Superior temporal gyrus (tissue), 1 donor: ENCODE data around the gene PLEKHA8.

Source experiments
- DNase-seq: peaks from one replicate; pipeline ENCODE4 v3.0.0-alpha.2; 2016; ENCODE audit errors: extremely low spot score

PLEKHA8 gene

DNA sequence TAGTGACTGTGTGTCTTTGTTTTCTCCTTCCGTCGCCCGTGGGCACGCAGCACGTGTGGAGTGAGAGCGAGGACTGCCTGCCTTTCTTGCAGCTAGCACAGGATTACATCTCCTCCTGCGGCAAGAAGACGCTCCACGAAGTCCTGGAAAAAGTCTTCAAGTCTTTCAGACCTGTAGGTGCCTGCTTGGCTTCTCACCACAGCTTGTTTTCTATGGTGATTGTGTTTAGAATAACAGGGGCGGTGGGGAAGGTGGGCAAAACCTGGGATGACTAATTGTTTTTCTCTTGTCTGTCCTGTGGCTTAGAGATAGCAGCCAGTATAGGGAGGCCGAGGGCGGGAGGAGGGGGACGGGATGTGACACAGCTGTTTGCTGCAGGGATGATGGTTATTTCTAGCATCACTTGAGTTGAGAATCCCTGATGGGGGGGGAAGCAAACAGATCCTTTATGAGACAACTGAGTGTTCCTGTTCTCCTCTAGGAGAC is 118.0 kb downstream of the PLEKHA8 start:
- no peak for DNase-seq

DNA sequence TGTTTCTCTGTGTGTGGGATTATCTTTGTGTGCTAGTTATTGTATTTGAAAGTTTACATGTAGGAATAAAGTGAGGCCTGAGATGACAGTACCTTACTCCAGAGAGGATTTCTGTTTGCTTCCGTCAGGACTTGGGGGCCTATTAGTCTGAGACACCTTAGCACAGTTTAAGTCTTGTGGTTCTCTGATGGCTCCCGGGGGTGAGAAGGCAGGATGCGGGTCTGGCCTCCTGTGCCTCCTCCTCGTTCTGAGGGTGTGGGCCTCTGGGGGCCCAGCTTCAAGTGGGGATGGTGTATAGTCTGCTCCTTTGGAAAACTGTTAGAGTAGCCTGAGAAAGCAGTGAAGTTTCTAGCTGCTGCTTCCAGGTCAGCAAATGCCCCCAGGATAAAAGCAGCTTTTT is 119.0 kb downstream of the PLEKHA8 start:
- DNase-seq: no peak

DNA sequence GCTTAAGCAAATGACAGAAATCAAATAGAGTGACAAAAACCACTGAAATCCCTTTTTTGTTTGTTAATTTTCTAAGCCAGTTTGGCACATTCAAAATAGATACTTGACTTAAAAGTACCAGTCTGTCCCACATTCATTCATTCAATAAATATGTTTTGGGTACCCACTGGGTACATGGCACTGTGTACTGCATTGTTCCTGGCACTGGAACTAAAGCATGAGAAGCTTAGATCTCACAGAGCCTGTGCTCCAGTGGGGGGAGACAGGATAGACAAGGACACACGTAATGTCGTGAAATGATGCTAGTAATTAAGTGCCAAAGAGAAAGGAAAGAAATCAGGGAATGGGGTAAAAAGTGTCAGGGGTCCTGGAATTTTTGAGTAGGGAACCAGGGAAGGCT is 119.6 kb downstream of the PLEKHA8 start:
- DNase-seq: peak; percentile 84

DNA sequence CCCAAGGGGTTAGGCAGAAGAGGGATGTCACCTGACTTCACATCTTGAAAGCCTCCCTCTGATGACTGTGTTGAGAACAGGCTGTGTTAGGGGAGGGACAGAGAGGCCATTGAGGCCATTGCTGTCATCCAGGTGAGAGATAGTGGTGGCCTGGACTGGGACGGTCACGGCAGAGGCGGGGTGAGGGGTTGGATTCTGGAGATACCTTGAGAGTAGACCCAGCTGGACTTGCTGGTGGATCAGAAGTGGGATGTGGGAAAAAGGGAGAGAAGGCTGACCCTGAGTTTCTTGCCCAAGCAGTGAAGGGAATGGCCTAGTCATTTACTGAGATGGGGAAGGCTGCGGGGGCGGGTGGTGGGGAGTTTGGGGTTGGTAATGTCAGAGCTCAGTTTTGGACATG is 120.2 kb downstream of the PLEKHA8 start:
- DNase-seq: no peak

DNA sequence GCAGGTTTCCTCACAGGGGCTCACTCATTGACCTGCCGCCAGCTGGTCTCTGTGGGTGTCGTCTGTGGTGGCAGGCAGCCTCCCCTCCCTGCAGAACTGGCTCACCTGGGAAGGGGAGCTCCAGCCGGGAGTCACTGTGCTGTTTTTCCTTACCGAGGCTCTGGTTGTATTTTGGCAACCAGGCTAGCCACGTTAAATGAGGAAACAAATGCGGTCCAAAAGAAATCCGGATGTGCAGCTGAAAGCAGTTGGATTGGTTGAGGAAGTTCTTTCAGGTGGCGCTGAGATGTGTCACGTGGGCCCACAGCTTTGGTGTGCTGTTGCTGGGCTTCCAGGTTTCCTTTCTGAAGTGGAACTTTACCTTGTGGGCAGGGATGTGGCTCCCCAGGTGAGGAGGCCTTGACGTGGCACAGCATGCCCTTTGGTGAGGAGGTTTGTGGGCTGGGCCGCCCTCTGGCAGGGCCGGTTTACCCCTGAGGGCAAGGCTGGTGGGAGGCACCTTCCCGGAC is 120.8 kb downstream of the PLEKHA8 start:
- DNase-seq: no peak

DNA sequence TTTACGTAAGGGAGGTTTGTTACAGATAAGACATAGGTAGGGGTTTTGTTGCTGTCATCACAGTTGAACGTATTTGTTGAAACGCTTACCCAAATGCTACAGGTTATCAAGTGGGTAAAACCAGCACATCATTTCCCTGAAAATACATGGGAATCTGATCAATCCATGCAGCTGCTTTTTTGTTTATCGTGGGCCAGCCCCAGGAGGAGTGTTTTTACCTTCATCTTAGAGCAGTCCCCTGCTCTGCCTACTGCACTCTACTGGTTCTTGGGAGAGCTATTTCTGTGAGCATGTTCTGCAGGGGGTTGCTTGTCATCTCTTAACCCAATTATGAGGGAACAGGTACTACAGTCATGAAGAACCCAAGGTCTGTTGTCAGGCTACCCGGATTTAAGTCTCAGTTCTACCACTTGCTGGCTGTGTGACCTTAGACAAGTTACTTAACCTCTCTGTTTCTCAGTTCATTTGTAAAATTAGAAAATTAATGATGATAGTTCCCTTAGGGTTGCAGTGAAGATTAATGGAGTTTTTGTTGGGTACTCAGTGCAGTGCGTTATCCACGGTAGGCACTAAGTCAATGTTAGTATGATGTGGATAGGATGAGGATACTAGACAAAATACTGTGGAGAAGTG is 121.5 kb downstream of the PLEKHA8 start:
- no peak for DNase-seq

DNA sequence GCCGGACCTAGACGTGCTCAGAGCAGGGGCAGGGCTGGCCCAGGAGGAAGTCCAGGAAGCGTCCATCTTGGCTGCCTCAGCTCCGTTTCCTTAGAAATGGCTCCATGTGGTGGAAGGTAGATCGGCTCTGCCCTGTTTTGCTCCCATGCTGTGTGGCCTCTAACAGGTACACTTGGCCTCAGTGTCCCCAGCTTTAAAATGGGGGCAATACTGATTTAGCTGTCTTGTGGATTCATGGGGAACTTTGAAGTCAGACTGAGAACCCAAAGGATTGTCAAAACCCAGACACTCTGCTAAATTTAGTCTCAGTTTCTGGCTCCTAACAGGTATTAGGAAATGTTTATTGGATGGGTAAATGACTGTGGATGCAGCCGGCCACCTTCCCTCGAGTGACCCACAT is 122.5 kb downstream of the PLEKHA8 start:
- no peak for DNase-seq

DNA sequence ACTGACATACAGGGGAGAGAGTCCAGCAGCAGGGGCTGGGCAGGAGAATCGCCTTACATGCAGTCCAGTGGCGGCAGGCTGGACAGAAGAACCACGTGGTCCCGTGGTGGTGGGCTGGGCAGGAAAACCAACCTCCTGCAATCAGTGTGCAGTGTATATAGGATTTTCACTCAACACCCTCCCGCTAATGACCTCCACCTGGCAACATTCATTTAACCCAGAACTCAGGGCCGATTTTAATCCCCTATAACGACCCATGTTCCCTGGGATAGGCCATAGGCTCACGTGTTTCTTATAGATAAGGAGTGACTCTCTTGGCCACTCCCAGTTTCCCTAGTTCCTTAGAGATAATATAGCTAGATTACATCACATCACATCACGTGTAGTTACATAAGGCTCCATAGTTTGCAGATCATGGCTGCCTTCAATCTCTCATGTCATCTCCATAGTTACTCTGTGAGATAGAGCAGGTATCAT is 125.9 kb downstream of the PLEKHA8 start:
- no peak for DNase-seq

DNA sequence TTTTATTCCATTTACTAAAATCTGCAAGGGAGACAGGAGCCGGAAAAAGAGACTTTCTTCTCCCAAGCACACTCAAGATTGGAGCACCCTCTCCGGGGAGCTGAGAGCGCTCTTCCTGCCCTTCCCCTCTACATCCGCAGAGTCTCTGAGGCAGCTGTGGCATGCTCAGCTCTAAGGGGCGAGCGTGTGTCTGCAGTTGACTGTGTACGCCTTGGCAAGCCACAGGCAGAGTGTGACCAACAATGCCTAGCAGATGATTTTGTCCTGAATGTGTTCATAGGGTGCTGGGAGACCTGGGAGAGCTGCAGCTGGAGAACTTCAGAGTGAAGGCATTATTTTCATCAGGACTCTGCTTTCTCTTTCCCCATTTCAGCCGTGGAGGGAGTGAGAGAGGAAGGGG is 127.3 kb downstream of the PLEKHA8 start:
- no peak for DNase-seq

DNA sequence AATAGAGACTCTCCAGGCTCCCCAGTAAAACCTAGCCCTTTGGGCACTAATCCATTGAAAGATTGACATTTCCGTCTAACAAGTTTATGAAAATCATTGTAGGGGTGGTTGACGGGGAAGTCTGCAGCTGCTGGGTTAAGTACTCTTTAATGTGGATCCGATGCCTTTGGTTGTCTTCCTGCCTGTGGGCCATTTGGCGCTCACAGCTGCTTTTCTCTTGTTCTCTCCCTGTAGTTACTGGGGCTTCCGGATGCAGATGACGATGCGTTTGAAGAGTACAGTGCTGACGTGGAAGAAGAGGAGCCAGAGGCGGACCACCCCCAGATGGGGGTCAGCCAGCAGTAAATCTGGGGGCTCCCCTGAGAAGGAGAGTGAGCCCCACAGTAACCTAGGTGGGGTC is 129.0 kb downstream of the PLEKHA8 start:
- no peak for DNase-seq

DNA sequence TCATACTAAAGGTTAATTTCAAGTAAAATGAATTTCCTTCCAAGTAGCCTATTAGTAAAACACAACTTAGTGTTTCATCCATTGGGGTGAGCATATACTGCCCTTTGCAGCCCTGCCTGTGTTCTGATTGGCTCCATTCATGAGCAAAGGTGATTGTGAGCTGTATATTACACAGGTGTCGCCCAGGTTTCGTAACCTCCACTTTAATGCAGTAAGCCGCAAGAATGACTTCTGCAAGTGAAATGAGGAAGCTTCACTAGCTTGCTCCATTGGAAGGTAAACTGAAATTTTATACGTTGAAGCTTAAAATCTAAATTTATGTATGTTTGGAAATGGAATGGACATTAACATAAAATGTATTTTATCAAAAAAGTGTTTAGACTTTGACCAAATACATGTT is 131.0 kb downstream of the PLEKHA8 start:
- DNase-seq: no peak

DNA sequence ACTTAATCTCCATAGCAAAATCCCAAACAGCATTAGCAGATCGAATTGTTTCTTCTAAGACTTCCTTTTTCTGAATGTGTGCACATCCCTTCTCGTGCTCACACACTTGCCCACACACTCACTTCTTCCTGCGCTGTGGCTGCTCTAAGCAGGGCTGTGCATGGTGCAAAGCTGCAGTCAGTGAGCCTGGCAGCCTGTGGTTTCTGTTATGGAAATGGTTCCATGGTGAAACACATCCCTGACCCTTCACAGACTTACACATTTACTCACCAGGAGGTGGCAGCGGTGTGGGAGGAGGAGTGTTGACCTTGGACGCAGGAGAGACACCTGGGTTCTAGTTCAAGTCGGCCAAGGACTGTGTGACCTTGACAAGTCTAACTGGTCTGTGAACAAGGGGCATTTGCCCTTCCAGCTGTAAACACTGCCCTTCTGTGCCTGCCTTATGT is 131.5 kb downstream of the PLEKHA8 start:
- DNase-seq: no peak

DNA sequence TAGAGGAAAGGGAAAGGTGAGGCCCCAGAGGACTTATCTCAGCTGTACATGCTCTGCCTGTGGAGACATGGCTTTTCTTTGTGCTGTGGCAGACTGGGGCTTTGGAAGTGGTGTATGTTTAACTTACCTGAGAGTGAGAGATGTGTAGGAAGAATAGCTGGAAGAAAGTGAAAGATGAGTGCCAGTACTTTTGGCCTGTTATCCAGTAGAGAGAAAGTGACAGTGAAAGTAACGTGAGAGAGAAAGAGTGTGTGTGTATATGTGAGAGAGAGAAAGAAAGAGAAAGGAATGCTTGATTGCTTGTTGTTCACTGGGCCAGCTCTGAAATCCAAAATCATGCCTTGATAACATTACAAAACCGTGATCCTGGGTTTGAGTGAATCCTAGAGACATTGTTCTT is 132.1 kb downstream of the PLEKHA8 start:
- no peak for DNase-seq

DNA sequence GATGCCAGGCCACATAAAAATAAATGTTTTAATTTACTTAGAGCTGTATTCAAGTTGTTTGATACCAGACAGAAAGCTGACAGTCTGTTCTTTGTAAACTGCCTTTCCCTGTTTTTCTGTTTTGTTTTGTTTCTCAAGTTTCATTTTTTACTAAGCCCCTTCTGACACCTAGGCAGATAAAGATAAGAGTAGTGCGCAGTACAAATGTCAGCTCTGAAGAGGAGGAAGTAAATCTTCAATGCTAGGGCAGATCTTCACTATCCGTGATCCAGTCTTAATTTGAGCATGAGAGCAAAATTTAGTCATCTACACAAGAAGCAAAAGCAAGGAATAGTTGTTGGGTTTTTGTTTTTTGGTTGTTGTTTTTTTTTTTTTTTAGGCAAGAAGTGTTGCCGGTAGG is 133.9 kb downstream of the PLEKHA8 start:
- no peak for DNase-seq

DNA sequence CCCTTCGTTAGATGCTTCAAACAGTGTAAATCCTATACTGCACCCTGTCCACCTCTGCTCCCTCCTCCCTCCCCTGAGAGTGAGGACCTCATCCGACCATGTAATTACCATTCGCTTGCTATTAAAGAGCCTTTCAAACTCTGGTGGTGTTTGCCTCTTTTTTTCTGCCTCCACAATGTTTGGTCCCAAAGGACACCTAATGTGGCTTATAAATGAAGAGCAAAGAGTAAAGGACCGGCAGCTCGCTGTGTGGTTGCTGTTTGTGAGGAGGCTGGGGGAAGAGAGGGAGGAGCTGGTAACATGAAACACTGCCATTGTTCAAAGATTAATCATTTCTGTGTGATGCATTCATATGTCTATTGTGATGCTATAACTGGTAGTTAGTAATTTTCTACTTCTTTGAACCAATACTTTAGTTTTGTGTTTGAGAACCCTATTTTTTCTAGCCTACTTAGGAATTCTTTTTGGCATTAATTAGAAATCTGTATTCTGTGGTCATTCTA is 134.5 kb downstream of the PLEKHA8 start:
- peak; percentile 86 for DNase-seq

DNA sequence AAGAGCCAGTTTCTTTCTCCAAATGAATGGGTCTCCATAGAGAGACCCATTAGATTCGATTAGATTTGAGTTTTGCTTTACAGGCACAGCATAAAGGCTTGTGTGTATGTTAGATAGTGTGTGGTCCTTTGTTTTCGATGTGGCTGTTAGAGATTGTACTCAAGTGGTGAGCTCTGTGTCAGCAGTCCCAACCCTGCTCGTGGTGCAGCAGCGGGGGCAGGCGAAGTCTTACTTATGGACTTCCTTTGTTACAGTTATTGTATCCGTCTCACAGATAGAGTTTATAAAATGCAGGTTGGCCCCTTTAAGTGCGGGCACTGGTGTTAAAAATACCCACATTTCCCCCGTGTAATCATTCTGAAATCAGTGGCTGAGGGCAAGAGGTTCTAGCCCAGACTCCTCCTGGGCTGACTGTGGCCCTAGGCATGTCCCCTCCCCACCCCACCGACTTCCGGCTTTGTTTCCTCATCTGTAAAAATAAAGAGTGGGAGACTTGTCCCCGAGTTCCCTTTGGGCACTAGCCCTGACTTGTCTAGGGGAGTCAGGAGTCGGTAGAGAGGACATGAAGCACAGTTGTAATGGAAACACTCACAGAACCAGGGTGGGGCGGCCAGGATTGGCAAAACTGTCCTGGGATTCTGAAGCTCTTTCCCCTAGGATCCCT is 135.2 kb downstream of the PLEKHA8 start:
- DNase-seq: peak; percentile 85

DNA sequence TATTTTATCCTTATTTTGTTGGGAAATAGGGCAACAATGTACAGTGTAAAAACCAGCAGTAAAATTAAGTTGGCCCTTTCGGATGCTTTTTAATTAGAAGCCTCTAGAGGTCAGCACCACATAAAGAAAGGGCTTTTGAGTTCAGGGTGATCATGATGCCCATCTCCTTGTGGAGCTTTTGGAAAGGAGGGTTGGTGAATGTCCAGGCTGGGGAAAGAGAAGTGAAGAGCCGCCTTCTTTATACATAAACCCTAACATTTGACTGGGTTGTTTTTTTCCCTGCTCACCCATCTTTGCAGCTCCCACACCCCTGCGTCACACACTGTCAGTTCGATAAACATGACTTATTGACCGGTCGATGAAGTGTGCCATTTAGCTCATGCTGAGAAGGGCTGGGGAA is 136.4 kb downstream of the PLEKHA8 start:
- peak; percentile 94 for DNase-seq

DNA sequence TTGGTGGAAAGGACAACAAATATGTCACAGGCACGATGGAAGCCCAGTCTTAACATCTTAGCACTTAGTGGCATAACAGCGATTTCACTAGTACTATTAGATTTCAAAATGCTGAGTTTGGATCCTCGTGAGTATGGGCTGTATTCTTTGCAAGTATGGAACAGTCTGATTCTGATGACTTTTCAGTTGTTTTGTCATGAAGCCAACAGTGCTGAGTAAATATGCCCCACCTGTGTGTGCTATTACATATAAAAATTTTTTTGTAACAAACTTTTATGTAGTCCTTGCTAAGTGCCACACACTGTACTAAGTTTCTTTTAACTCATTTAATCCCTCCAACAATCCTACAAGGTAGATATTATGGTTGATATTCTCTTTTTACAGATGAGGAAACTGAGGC is 137.4 kb downstream of the PLEKHA8 start:
- DNase-seq: no peak

DNA sequence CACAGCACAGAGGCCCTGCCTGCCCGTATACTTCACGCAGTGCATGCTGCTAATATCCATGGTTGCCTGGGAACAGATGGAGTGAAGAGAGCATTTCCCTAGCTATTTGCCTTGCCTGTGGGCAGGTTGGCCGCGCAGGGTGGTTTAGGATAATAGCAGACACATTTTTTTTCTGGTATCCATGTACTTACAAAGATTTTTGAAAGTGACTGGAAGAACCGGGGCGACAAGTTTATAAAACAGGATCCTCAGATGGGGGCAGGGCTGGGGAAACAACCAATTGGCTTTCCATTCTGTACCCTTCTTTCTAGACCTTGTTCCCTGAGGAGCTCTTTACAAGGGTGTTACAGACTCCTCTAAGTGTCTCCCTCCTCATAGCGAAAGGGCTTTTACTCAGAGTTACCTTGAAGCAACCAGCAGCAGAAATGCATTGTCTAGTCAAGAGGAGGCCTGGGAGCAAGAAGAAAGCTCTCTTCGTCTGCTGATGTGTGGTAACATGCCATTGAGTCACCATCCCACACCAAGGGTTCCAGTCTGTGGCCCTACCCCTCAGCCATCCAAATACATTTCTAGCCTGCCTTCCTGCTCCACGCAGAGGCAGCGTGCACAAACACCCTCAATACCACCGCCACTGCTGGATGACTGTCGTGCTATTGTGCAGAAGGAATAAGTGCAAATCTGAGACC is 138.1 kb downstream of the PLEKHA8 start:
- no peak for DNase-seq

DNA sequence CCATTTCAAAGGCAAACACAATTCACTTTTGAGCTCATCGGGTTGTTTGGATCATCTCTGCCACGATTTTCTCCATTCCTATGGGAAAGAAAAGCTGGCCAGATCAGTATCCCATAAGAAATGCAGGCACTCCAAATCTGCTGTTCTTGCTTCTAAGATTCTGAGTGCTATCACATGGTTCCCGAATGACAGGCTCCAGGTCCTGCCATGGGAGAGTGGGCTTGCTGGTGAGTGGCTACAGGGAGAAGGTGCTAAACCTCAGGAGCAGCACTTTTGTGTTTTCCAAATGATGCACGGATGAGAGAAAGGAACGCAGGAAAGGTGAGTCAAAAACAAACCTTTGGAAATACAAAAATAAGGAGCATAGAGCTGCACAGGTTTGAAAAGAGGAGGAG is 138.6 kb downstream of the PLEKHA8 start:
- no peak for DNase-seq

DNA sequence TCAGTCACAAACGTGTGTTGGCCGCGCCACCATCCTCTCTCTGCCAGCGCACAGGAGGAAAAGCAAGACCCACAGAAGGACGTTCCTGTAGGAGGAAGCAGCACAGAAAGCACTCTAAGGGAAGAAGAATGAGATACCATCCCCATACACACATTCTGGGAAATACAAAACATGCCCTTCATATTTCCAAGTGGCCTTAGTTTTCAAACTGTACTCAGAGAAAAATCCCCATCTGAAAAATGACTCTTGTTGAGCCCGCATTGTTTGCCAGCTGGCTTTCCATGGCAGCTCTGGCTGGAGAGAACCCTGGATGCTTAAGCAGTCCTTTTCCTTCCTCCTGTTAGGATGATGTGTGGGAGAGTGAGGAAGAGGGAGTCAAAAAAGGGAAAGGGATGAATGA is 139.7 kb downstream of the PLEKHA8 start:
- no peak for DNase-seq

DNA sequence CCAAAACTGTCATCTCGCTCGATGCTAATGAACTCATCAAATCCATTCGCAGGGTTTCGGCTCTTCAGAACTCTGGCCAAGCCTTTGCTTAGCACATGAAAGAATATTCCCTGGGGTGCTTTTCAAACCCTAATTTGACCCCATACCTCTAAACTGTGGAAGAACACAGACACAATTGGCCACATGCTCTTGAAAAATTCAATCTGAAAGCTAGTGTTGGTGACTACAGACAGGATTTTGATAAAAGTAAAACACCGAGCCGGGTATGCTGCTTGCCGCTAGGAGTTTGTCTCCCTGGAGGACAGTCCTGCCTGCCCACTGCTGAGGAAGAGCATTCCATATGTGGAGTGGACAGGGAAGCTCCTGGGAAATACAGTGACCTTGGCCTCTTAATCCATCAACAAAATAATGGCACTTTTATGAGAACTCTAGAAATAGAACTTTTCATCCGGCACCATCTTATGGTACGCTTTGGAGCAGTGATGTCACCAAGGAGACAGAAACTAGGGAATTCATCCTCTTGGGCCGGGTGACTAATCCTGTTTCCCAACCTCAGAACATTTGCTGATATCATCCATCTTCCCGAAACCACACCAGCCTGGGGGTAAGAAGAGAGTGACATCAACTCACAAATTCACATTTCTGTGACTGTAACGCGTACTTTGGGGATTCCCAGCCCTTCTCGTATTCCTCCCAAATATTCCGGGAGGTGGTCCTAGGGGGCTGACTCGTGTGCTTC is 140.8 kb downstream of the PLEKHA8 start:
- no peak for DNase-seq
